ENCODE data around the gene SCD5. TPM values are rescaled to one million over a fixed set of nuclear protein-coding genes. Genes with fewer than 3 reads are reported as not detected.

The SCD5 gene
- total and polyA plus RNA-seq, 2 donors (not counting 3 experiments of a cell fraction or from before 2014, with no cell fraction given), result 38.4 to 38.5 TPM

- Histone ChIP-seq H3K4me3 (replicated peaks in 1 of 3; ENCODE audit: insufficient read depth in 1 of 3, low read depth in 1 of 3, low read length in 3 of 3) (no peak overlapping the region), H3K27ac (ENCODE audit: insufficient read depth, low read depth, low read length) (no peak overlapping the region), H3K79me2 (ENCODE audit: control insufficient read depth, insufficient read depth, low read length) (no peaks in the 10 kb centered on the region), H3K4me1 (ENCODE audit: control insufficient read depth, extremely low read depth, insufficient read depth, low read length) (no peaks in the 10 kb centered on the region), H3K36me3 (ENCODE audit: control insufficient read depth in 2 of 2, extremely low read depth in 1 of 2, insufficient read depth in 2 of 2, low read length in 2 of 2) (no peaks in the 10 kb centered on the region), H3K9me3 (replicated peaks; ENCODE audit: control insufficient read depth, insufficient read depth, low read length) (no peaks in the 10 kb centered on the region), H3K9me1 (replicated peaks; ENCODE audit: control insufficient read depth, extremely low read depth, insufficient read depth, low read length) (peaks cover 3% of the 10 kb centered on the region), H3K4me2 (ENCODE audit: insufficient read depth, low read length) (no peak overlapping the region), H4K20me1 (replicated peaks; ENCODE audit: control insufficient read depth, extremely low read depth, insufficient read depth, low read length) (peaks cover 4% of the 10 kb centered on the region), H3K9ac (replicated peaks; ENCODE audit: extremely low read depth, insufficient read depth, low read length) (no peak overlapping the region), H2AFZ (ENCODE audit: low read depth, low read length) (no peak overlapping the region), H3K27me3 (ENCODE audit: control insufficient read depth in 2 of 2, insufficient read depth in 2 of 2, low read length in 2 of 2) (no peaks in the 10 kb centered on the region)
- POLR2A ChIA-PET, result no interaction called here
- intact Hi-C loops (cut with micrococcal nuclease), result no loop called here
- no TSS peak for BruUV-seq (replicated peaks)
- no peak for TF ChIP-seq JUN (IDR thresholded peaks at IDR 0.05; ENCODE audit: borderline replicate concordance, insufficient read depth, insufficient read length, low read depth)
- TF ChIP-seq MAX (IDR thresholded peaks at IDR 0.05; ENCODE audit: insufficient read depth, insufficient read length), result no peak
- no peak for TF ChIP-seq POLR2AphosphoS5 (IDR thresholded peaks at IDR 0.05; ENCODE audit: insufficient read depth, low read depth, low read length)
- FAIRE-seq (no peak), DNase-seq (ENCODE audit: low read depth, low spot score) (no peak)
- CTCF ChIA-PET, result interaction anchor here (1.1 to 3.3 kb wide), 7 partner anchors 9 to 205 kb away, joined by 3 to 23 read pairs (median 4); no protein-coding TSS in a partner anchor
- dilution Hi-C loops (cut with MboI; ENCODE audit: extremely low pct_ligation_motif_present, low sequenced_read_pairs), result no loop called here
These were observed 131.5 kb downstream of the SCD5 start for GRCh38 chr4:82666970-82667665.

GRCh38 chr4:82661181-82661992, 137.2 kb downstream of the SCD5 start:
- FAIRE-seq (no peak), DNase-seq (ENCODE audit: low read depth, low spot score) (no peak)
- H4K20me1 ChIP-seq (replicated peaks; ENCODE audit: control insufficient read depth, extremely low read depth, insufficient read depth, low read length), result no peaks in the 10 kb centered on the region
- H3K79me2 ChIP-seq (ENCODE audit: control insufficient read depth, insufficient read depth, low read length), result no peaks in the 10 kb centered on the region
- no peaks in the 10 kb centered on the region for H3K9me1 ChIP-seq (replicated peaks; ENCODE audit: control insufficient read depth, extremely low read depth, insufficient read depth, low read length)
- POLR2A ChIA-PET, result no interaction called here
- dilution Hi-C loops (cut with MboI; ENCODE audit: extremely low pct_ligation_motif_present, low sequenced_read_pairs) (no loop called here), intact Hi-C loops (cut with micrococcal nuclease) (no loop called here)
- no peaks in the 10 kb centered on the region for H3K36me3 ChIP-seq (ENCODE audit: control insufficient read depth in 2 of 2, extremely low read depth in 1 of 2, insufficient read depth in 2 of 2, low read length in 2 of 2)
- CTCF ChIA-PET, result interaction anchor here (0.6 to 1.8 kb wide), 4 partner anchors 9 to 78 kb away, joined by 3 to 8 read pairs (median 4); no protein-coding TSS in a partner anchor
- no peaks in the 10 kb centered on the region for H3K27me3 ChIP-seq (ENCODE audit: control insufficient read depth in 2 of 2, insufficient read depth in 2 of 2, low read length in 2 of 2)
- TF ChIP-seq CTCF (IDR thresholded peaks at IDR 0.05; ENCODE audit: extremely low read depth in 1 of 2, insufficient read depth in 1 of 2, low read depth in 1 of 2, low read length in 2 of 2) (no peak), MAX (IDR thresholded peaks at IDR 0.05; ENCODE audit: insufficient read depth, insufficient read length) (no peak), FOS (IDR thresholded peaks at IDR 0.05; ENCODE audit: borderline replicate concordance, insufficient read depth, low read length) (no peak), JUN (IDR thresholded peaks at IDR 0.05; ENCODE audit: borderline replicate concordance, insufficient read depth, insufficient read length, low read depth) (no peak), MYC (IDR thresholded peaks at IDR 0.05; ENCODE audit: low read depth, low read length) (no peak), GATA2 (IDR thresholded peaks at IDR 0.05; ENCODE audit: insufficient read depth, insufficient read length, low read depth, low read length) (no peak), POLR2AphosphoS5 (IDR thresholded peaks at IDR 0.05; ENCODE audit: insufficient read depth, low read depth, low read length) (no peak), EZH2 (IDR thresholded peaks at IDR 0.05; ENCODE audit: borderline replicate concordance, low read depth, low read length, severe bottlenecking) (no peak), POLR2A (IDR thresholded peaks at IDR 0.05; ENCODE audit: low read depth, low read length) (no peak)
- H3K9ac ChIP-seq (replicated peaks; ENCODE audit: extremely low read depth, insufficient read depth, low read length), result no peak overlapping the region
- H3K27ac ChIP-seq (ENCODE audit: insufficient read depth, low read depth, low read length), result no peak overlapping the region
- H3K4me1 ChIP-seq (ENCODE audit: control insufficient read depth, extremely low read depth, insufficient read depth, low read length), result no peaks in the 10 kb centered on the region
- H3K9me3 ChIP-seq (replicated peaks; ENCODE audit: control insufficient read depth, insufficient read depth, low read length), result no peaks in the 10 kb centered on the region
- H3K4me2 ChIP-seq (ENCODE audit: insufficient read depth, low read length), result no peak overlapping the region
- BruUV-seq (replicated peaks), result no TSS peak
- H2AFZ ChIP-seq (ENCODE audit: low read depth, low read length), result no peak overlapping the region
- H3K4me3 ChIP-seq (replicated peaks in 1 of 3; ENCODE audit: insufficient read depth in 1 of 3, low read depth in 1 of 3, low read length in 3 of 3), result no peak overlapping the region

All from endothelial cell of umbilical vein (primary cell).